K562 (cell line): Measurements from ENCODE around the gene IFNAR2. TPM values are rescaled to one million over a fixed set of nuclear protein-coding genes. Genes with fewer than 3 reads are reported as not detected.
"Not testable (repeated sequence)": the region's sequence is repeated elsewhere in the genome, so short reads cannot be mapped to it uniquely, and the experiment has no call there.

Experiments used
- ATAC-seq: fragments of 200-7000 bp; cut with Tn5 transposase; 3 replicates; pipeline ENCODE4 v1.9.1; 2020; ENCODE audit warnings: moderate library complexity
- BruUV-seq: library from RNA; stranded (reverse); fragments of 400-500 nt; replicated peaks from 2 replicates; lab custom pipeline; 2021; lab: Mats Ljungman, UMichigan
- CTCF ChIA-PET: fragments of 300-600 bp; formaldehyde crosslinking; extraction: SDS; loops from one replicate; lab custom pipeline; 2021; ENCODE audit warnings: low intra/inter-chr PET ratio; lab: Yijun Ruan, JAX
- POLR2A ChIA-PET: fragments of 300-600, 350-650 bp; sonication (Branson Sonifier 250); formaldehyde crosslinking; extraction: SDS; loops from one replicate; lab custom pipeline; 2021; ENCODE audit warnings: antibody characterized with exemption, inconsistent platforms; lab: Yijun Ruan, JAX
- DNase-seq, 4 experiments: peaks; one replicate each; pipeline versions ENCODE4 v3.0.0 to v3.0.0-alpha.2; 2011 to 2018; ENCODE audit warnings: low spot score in 3 of 4, mixed read lengths in 3 of 4; ENCODE audit errors: extremely low read depth in 1 of 4
- FAIRE-seq: peaks from 2 replicates; lab custom pipeline; 2011; peaks lifted over from hg19 to GRCh38; lab: Jason Lieb, UNC
- H2AFZ ChIP-seq: 2 replicates; pipeline ENCODE4 v1.6.0; 2011; ENCODE audit warnings: low read depth, low read length, control low read depth, inconsistent platforms
- H3K27ac ChIP-seq: fragments of 200-600 bp; 3 replicates; pipeline ENCODE4 v1.8.0; 2011; ENCODE audit warnings: low read depth, mild to moderate bottlenecking, control low read depth, inconsistent platforms, low read length, moderate library complexity, mixed read lengths; ENCODE audit errors: extremely low read depth
- H3K27me3 ChIP-seq, 2 experiments: fragments of 300-600 bp in 1 of 2; 2 replicates in 1 of 2; 3 replicates in 1 of 2; pipeline versions ENCODE4 v1.6.0 to v1.8.0; 2011; ENCODE audit warnings: inconsistent platforms in 2 of 2, low read length in 2 of 2, mild to moderate bottlenecking in 1 of 2, mixed read lengths in 1 of 2, moderate library complexity in 1 of 2; ENCODE audit not compliant: control insufficient read depth in 2 of 2, insufficient read depth in 2 of 2
- H3K36me3 ChIP-seq: fragments of 300-600 bp; 3 replicates; pipeline ENCODE4 v1.8.0; 2011; ENCODE audit warnings: mild to moderate bottlenecking, low read length, inconsistent platforms; ENCODE audit not compliant: control insufficient read depth, insufficient read depth
- H3K4me1 ChIP-seq, 2 experiments: fragments of 200-600 bp in 1 of 2; replicated peaks in 1 of 2; 2 replicates in 1 of 2; 3 replicates in 1 of 2; pipeline versions ENCODE4 v1.5.1 to v1.8.0; 2011; ENCODE audit warnings: inconsistent platforms in 2 of 2, low read length in 2 of 2, mild to moderate bottlenecking in 1 of 2, mixed read lengths in 1 of 2, moderate library complexity in 1 of 2; ENCODE audit not compliant: control insufficient read depth in 2 of 2, insufficient read depth in 2 of 2
- H3K4me2 ChIP-seq: 2 replicates; pipeline ENCODE4 v1.6.1; 2011; ENCODE audit warnings: low read length, control low read depth, inconsistent platforms, mixed read lengths; ENCODE audit not compliant: insufficient read depth
- H3K4me3 ChIP-seq: fragments of 200-600 bp; sonication (generic), shearing (Covaris generic); 2 replicates; pipeline ENCODE4 v1.5.1; 2016; ENCODE audit warnings: control low read depth, inconsistent platforms
- H3K79me2 ChIP-seq: fragments of 200-600 bp; 3 replicates; pipeline ENCODE4 v1.8.0; 2011; ENCODE audit warnings: low read length, inconsistent platforms; ENCODE audit not compliant: control insufficient read depth, insufficient read depth
- H3K9ac ChIP-seq, 2 experiments: 2 replicates each; pipeline versions ENCODE4 v1.6.0 to v1.6.1; 2011; ENCODE audit warnings: low read depth in 2 of 2, low read length in 2 of 2, control low read depth in 1 of 2, inconsistent platforms in 1 of 2, mild to moderate bottlenecking in 1 of 2, mixed read lengths in 1 of 2; ENCODE audit not compliant: insufficient read depth in 1 of 2
- H3K9me1 ChIP-seq: one replicate; pipeline ENCODE4 v1.6.0; 2011; ENCODE audit warnings: inconsistent platforms, mild to moderate bottlenecking, low read length, moderate library complexity; ENCODE audit not compliant: control insufficient read depth, insufficient read depth
- H3K9me3 ChIP-seq: replicated peaks from 2 replicates; pipeline ENCODE4 v1.5.1; 2011; ENCODE audit warnings: low read depth, low read length, inconsistent platforms; ENCODE audit not compliant: control insufficient read depth, insufficient read depth
- H4K20me1 ChIP-seq: replicated peaks from 2 replicates; pipeline ENCODE4 v1.6.1; 2011; ENCODE audit warnings: low read length, inconsistent platforms, mixed read lengths; ENCODE audit not compliant: control insufficient read depth, insufficient read depth
- NFIC ChIP-seq: fragments of 450-650 bp; IDR thresholded peaks from 2 replicates; pipeline ENCODE4 v1.6.1; 2017; ENCODE audit warnings: mild to moderate bottlenecking, inconsistent platforms
- ZNF398 ChIP-seq: fragments of 250-450 bp; sonication (Bioruptor Pico); IDR thresholded peaks from 2 replicates; pipeline ENCODE4 v1.8.0; 2021; ENCODE audit warnings: moderate library complexity, mild to moderate bottlenecking, inconsistent platforms
- WGBS: fragments of 100-300 bp; shearing (Covaris generic); methylation state at CpG from one replicate; pipeline ENCODE4 v1.1.6; 2016; ENCODE audit warnings: low coverage, mixed read lengths; ENCODE audit not compliant: insufficient coverage; ENCODE audit errors: missing lambda C conversion rate; 5-methylcytosine and 5-hydroxymethylcytosine counted together
- in situ Hi-C: fragments of 300-500 bp; cut with MboI; formaldehyde crosslinking; loops from 4 replicates; pipeline ENCODE4 v1.15.0; 2018; ENCODE audit warnings: inconsistent platforms, mixed read lengths
- intact Hi-C: fragments of 100-400 bp; cut with micrococcal nuclease; formaldehyde crosslinking; loops from 2 replicates; pipeline ENCODE4 v1.14.2; 2022
- polyA plus RNA-seq, 8 experiments: library from polyadenylated mRNA; depleted of rRNA in 4 of 8; stranded (reverse) in 5 of 8; unstranded in 3 of 8; fragments of >200 nt; fragmentation: Nextera tagmentation in 2 of 8; fragmentation: Illumina TruSeq in 1 of 8; extraction: Ambion mirVana in 2 of 8; extraction: Trizol in 1 of 8; gene quantifications; 2 replicates each; pipeline versions ENCODE4 v1.2.1 to v1.2.3, GENCODE V29; 2011 to 2014; ENCODE audit warnings: inconsistent platforms in 1 of 8, missing spikeins in 1 of 8
- total RNA-seq, 7 experiments: library from RNA; depleted of rRNA in 6 of 7; stranded (reverse); fragments of >200 nt in 6 of 7; fragmentation: Illumina TruSeq in 2 of 7; extraction: Trizol in 2 of 7; gene quantifications; 2 replicates each; pipeline versions ENCODE4 v1.2.1 to v1.2.3, GENCODE V29; 2011 to 2021; ENCODE audit warnings: low replicate concordance in 1 of 7

The IFNAR2 gene
- total and polyA plus RNA-seq, 9 of the 15 experiments (the other 6 are each of a cell fraction or from before 2014, with no cell fraction given): 1.7 to 48.3 (median 8.4) TPM

- no peak for TF ChIP-seq ZNF398 (CRISPR knock-in tag)
- peak; percentile 26; the same call in 1 of the 2 replicates for TF ChIP-seq NFIC
Measured at GRCh38 chr21:33219954-33220353, 9.8 kb upstream of the IFNAR2 start (continued).

- H3K9ac ChIP-seq, H3K9me3 ChIP-seq, CTCF ChIA-PET, FAIRE-seq, H2AFZ ChIP-seq, H3K4me2 ChIP-seq, POLR2A ChIA-PET, H3K27me3 ChIP-seq, H3K36me3 ChIP-seq, H3K79me2 ChIP-seq, H4K20me1 ChIP-seq, H3K9me1 ChIP-seq, intact Hi-C loops, H3K4me3 ChIP-seq, in situ Hi-C loops, H3K27ac ChIP-seq, BruUV-seq, ATAC-seq, DNase-seq: not testable (repeated sequence)
- peaks cover 12 to 14% of the 10 kb centered on the region in 2 experiments; a peak in 4 of 5 replicates for H3K4me1 ChIP-seq
- WGBS: 40% methylated on average over 3 of the region's 3 CpGs
Measured at GRCh38 chr21:33225376-33225775, 4.4 kb upstream of the IFNAR2 start.
